NT2/D1 (cell line): ENCODE data around the gene SPEN.

Source experiments
- SUZ12 ChIP-seq: IDR thresholded peaks from 2 replicates; pipeline ENCODE4 v1.6.1; 2011; ENCODE audit not compliant: insufficient read length, insufficient read depth; ENCODE audit errors: extremely low read depth
- YY1 ChIP-seq: IDR thresholded peaks from 2 replicates; pipeline ENCODE4 v1.6.1; 2011; ENCODE audit not compliant: insufficient read length, insufficient read depth
- ZNF274 ChIP-seq: IDR thresholded peaks from 2 replicates; pipeline ENCODE4 v1.6.1; 2011; ENCODE audit warnings: mild to moderate bottlenecking, low read depth, low read length

- TF ChIP-seq SUZ12 (no peak), YY1 (no peak), ZNF274 (no peak)
Observed at GRCh38 chr1:15949453-15950245, 102.1 kb downstream of the SPEN start.
